Measurements from ENCODE around the gene DNAJB1. TPM values are rescaled to one million over a fixed set of nuclear protein-coding genes. Genes with fewer than 3 reads are reported as not detected.
"Not testable (repeated sequence)": the region's sequence is repeated elsewhere in the genome, so short reads cannot be mapped to it uniquely, and the experiment has no call there.

DNAJB1 gene
- total and polyA plus RNA-seq, 2 of the 13 experiments (the other 11 are each of a cell fraction or from before 2014, with no cell fraction given), result 87.5 to 97.3 TPM

GRCh38 chr19:14551134-14552005 is 33.2 kb upstream of the DNAJB1 start (continued):
- not testable (repeated sequence) for TF ChIP-seq SOX6 (IDR thresholded peaks at IDR 0.05); NR2F6 (IDR thresholded peaks at IDR 0.05); GABPA (IDR thresholded peaks at IDR 0.05; ENCODE audit: low read depth, low read length)
- TF ChIP-seq SOX6 (CRISPR knock-in tag; IDR thresholded peaks at IDR 0.05), result peak; percentile 37; the same call in 1 of the 2 replicates
- peak; percentile 63 for TF ChIP-seq RARA (CRISPR knock-in tag; IDR thresholded peaks at IDR 0.05)
- TF ChIP-seq ETV5 (CRISPR knock-in tag; IDR thresholded peaks at IDR 0.05; ENCODE audit: borderline replicate concordance), result peak; percentile 45; the same call in 1 of the 2 replicates
- peak; percentile 96 for TF ChIP-seq SAP130 (CRISPR knock-in tag; IDR thresholded peaks at IDR 0.05; ENCODE audit: low read depth)
- peak; percentile 61; the same call in 1 of the 2 replicates for TF ChIP-seq SIN3A (IDR thresholded peaks at IDR 0.05; ENCODE audit: borderline replicate concordance, low read depth, low read length)
- TF ChIP-seq HDAC1 (CRISPR knock-in tag; IDR thresholded peaks at IDR 0.05), result peak; percentile 71
- TF ChIP-seq ZNF644 (CRISPR knock-in tag; IDR thresholded peaks at IDR 0.05; ENCODE audit: low read depth), result 0 out of 2 replicates have a peak, but pooled peaks have one; percentile 49
- TF ChIP-seq NR2F6 (CRISPR knock-in tag; IDR thresholded peaks at IDR 0.05), result peak; percentile 69
- TF ChIP-seq CTCF (CRISPR knock-in tag; IDR thresholded peaks at IDR 0.05), result peak; percentile 88
- peak; percentile 68 for TF ChIP-seq ZNF629 (CRISPR knock-in tag; conservative IDR thresholded peaks at IDR 0.05)
- TF ChIP-seq ZMYM3 (CRISPR knock-in tag; IDR thresholded peaks at IDR 0.05), result peak; percentile 88
- 0 out of 2 replicates have a peak, but pooled peaks have one; percentile 28 for TF ChIP-seq IKZF5 (CRISPR knock-in tag; IDR thresholded peaks at IDR 0.05)
- TF ChIP-seq REPIN1 (CRISPR knock-in tag; IDR thresholded peaks at IDR 0.05; ENCODE audit: borderline replicate concordance, low read depth), result peak; percentile 56; the same call in 1 of the 2 replicates
- TF ChIP-seq ELF3 (CRISPR knock-in tag; IDR thresholded peaks at IDR 0.05), result peak; percentile 71; the same call in 1 of the 2 replicates
- peak; percentile 42; the same call in 1 of the 2 replicates for TF ChIP-seq FOXP4 (CRISPR knock-in tag; IDR thresholded peaks at IDR 0.05)
- peak; percentile 9; the same call in 1 of the 2 replicates for TF ChIP-seq GABPA (CRISPR knock-in tag; IDR thresholded peaks at IDR 0.05; ENCODE audit: low read depth)
- 0 out of 2 replicates have a peak, but pooled peaks have one; percentile 26 for TF ChIP-seq PHF21A (CRISPR knock-in tag; IDR thresholded peaks at IDR 0.05)
- TF ChIP-seq GATAD2A (CRISPR knock-in tag; IDR thresholded peaks at IDR 0.05), result peak; percentile 47
- TF ChIP-seq ZFY (CRISPR knock-in tag; IDR thresholded peaks at IDR 0.05), result peak; percentile 54; the same call in 1 of the 2 replicates
- peak; percentile 47 for TF ChIP-seq HNRNPK (IDR thresholded peaks at IDR 0.05; ENCODE audit: low read depth, low read length, poor library complexity, severe bottlenecking)
- TF ChIP-seq GMEB1 (CRISPR knock-in tag; IDR thresholded peaks at IDR 0.05; ENCODE audit: borderline replicate concordance), result peak; percentile 29; the same call in 1 of the 2 replicates
- TF ChIP-seq BORCS8-MEF2B (CRISPR knock-in tag; IDR thresholded peaks at IDR 0.05), result 0 out of 2 replicates have a peak, but pooled peaks have one; percentile 49
